ENCODE results near the gene NDUFAF3.

The NDUFAF3 gene

GRCh38 chr3:49021813-49022687, at the start of gene NDUFAF3:
NDUFAF3 (plus strand) TSS chr3:49022121; CDS start chr3:49022145, 24 bp downstream.
- DNase-seq, result peak; percentile 94

GRCh38 chr3:48974076-48974864, 47.7 kb upstream of the NDUFAF3 start:
- DNase-seq, result no peak

- DNase-seq, result no peak
These were observed 42.5 kb upstream of the NDUFAF3 start for GRCh38 chr3:48979451-48979850.

GRCh38 chr3:48980295-48980694, 41.6 kb upstream of the NDUFAF3 start:
- DNase-seq, result no peak

GRCh38 chr3:48982016-48982415, 39.9 kb upstream of the NDUFAF3 start:
- no peak for DNase-seq

- DNase-seq, result no peak
These were observed 39.2 kb upstream of the NDUFAF3 start for GRCh38 chr3:48982686-48983085.

- DNase-seq, result no peak
These were observed 38.8 kb upstream of the NDUFAF3 start for GRCh38 chr3:48983096-48983495.

GRCh38 chr3:48984663-48985062, 37.3 kb upstream of the NDUFAF3 start:
- DNase-seq, result no peak

GRCh38 chr3:48985831-48986376, 36.0 kb upstream of the NDUFAF3 start:
- no peak for DNase-seq

- no peak for DNase-seq
These were observed 32.7 kb upstream of the NDUFAF3 start for GRCh38 chr3:48989126-48989795.

GRCh38 chr3:48989796-48990635, 31.9 kb upstream of the NDUFAF3 start, which contains the start of gene P4HTM:
P4HTM (plus strand) TSS chr3:48990241; CDS start chr3:48990257, 16 bp downstream.
- DNase-seq, result peak; percentile 82

GRCh38 chr3:48990636-48991469, 31.1 kb upstream of the NDUFAF3 start:
- peak; percentile 32 for DNase-seq

GRCh38 chr3:48991851-48992545, 29.9 kb upstream of the NDUFAF3 start:
- DNase-seq, result no peak

- DNase-seq, result no peak
These were observed 28.1 kb upstream of the NDUFAF3 start for GRCh38 chr3:48993834-48994233.

- no peak for DNase-seq
These were observed 25.3 kb upstream of the NDUFAF3 start for GRCh38 chr3:48996640-48997039.

- no peak for DNase-seq
These were observed 24.8 kb upstream of the NDUFAF3 start for GRCh38 chr3:48997102-48997635.

GRCh38 chr3:48997714-48998637, 23.9 kb upstream of the NDUFAF3 start:
- DNase-seq, result no peak

GRCh38 chr3:48999085-48999858, 22.6 kb upstream of the NDUFAF3 start:
- no peak for DNase-seq

Measured in activated naive CD4-positive, alpha-beta T cell treated with Interleukin-2 at 50 U/mL for 16 hours (primary cell).